MM.1S (cell line): Measurements from ENCODE around the gene GID8.

Experiments used
- DNase-seq: peaks from one replicate; pipeline ENCODE4 v3.0.0-alpha.2; 2015
- H2AFZ ChIP-seq: fragments of 300-600 bp; sonication (generic); 2 replicates; pipeline ENCODE4 v1.6.0; 2016; ENCODE audit warnings: antibody characterized with exemption, low read length
- H3F3A ChIP-seq: fragments of 300-600 bp; sonication (generic); 2 replicates; pipeline ENCODE4 v1.6.1; 2016; ENCODE audit warnings: mild to moderate bottlenecking, antibody characterized with exemption, low read length, moderate library complexity, mixed read lengths; ENCODE audit not compliant: insufficient read depth
- H3K27ac ChIP-seq: fragments of 300-600 bp; sonication (generic); 2 replicates; pipeline ENCODE4 v1.5.1; 2016; ENCODE audit warnings: mild to moderate bottlenecking, low read length
- H3K27me3 ChIP-seq: fragments of 300-600 bp; sonication (generic); replicated peaks from 2 replicates; pipeline ENCODE4 v1.6.0; 2016; ENCODE audit warnings: low read length; ENCODE audit not compliant: insufficient read depth
- H3K36me3 ChIP-seq: fragments of 300-600 bp; sonication (generic); replicated peaks from 2 replicates; pipeline ENCODE4 v1.6.1; 2016; ENCODE audit warnings: mild to moderate bottlenecking, low read length, mixed read lengths; ENCODE audit not compliant: insufficient read depth
- H3K4me1 ChIP-seq: fragments of 300-600 bp; sonication (generic); 2 replicates; pipeline ENCODE4 v1.6.1; 2016; ENCODE audit warnings: low read length, mixed read lengths
- H3K4me2 ChIP-seq: fragments of 300-600 bp; sonication (generic); 2 replicates; pipeline ENCODE4 v1.6.0; 2016; ENCODE audit warnings: low read depth, low read length
- H3K4me3 ChIP-seq: fragments of 300-600 bp; sonication (generic); 2 replicates; pipeline ENCODE4 v1.5.1; 2016; ENCODE audit warnings: low read length, mixed read lengths
- H3K79me2 ChIP-seq: fragments of 300-600 bp; sonication (generic); 2 replicates; pipeline ENCODE4 v1.6.1; 2016; ENCODE audit warnings: mixed run types, low read length, mixed read lengths
- H3K9ac ChIP-seq: fragments of 300-600 bp; sonication (generic); 2 replicates; pipeline ENCODE4 v1.6.1; 2016; ENCODE audit warnings: low read length, mixed read lengths
- H3K9me2 ChIP-seq: fragments of 300-600 bp; sonication (generic); replicated peaks from 2 replicates; pipeline ENCODE4 v1.6.1; 2016; ENCODE audit warnings: mild to moderate bottlenecking, low read length, mixed read lengths; ENCODE audit not compliant: insufficient read depth
- H3K9me3 ChIP-seq: fragments of 300-600 bp; sonication (generic); replicated peaks from 2 replicates; pipeline ENCODE4 v1.6.1; 2016; ENCODE audit warnings: mild to moderate bottlenecking, low read length, mixed read lengths; ENCODE audit not compliant: insufficient read depth
- H4K20me1 ChIP-seq: fragments of 300-600 bp; sonication (generic); 2 replicates; pipeline ENCODE4 v1.6.1; 2016; ENCODE audit warnings: mild to moderate bottlenecking, low read length, moderate library complexity, mixed read lengths; ENCODE audit not compliant: insufficient read depth
- CTCF ChIP-seq: fragments of 300-600 bp; sonication (generic); IDR thresholded peaks from 2 replicates; pipeline ENCODE4 v1.5.1; 2016; ENCODE audit warnings: antibody characterized with exemption, low read length, mixed read lengths
- EZH2 ChIP-seq: fragments of 300-600 bp; sonication (generic); optimal IDR thresholded peaks from 2 replicates; pipeline ENCODE3; 2017; ENCODE audit warnings: low read depth, mild to moderate bottlenecking, antibody characterized with exemption, low read length, mixed read lengths
- EZH2phosphoT487 ChIP-seq: fragments of 300-600 bp; sonication (generic); IDR thresholded peaks from 2 replicates; pipeline ENCODE4 v1.6.1; 2018; ENCODE audit warnings: antibody characterized with exemption, low read length

Gene GID8

GRCh38 chr20:62987114-62987513 lies 49.2 kb downstream of the GID8 start:
- no peaks in the 10 kb centered on the region for H3K9me3 ChIP-seq
- H4K20me1 ChIP-seq: no peaks in the 10 kb centered on the region
- H3F3A ChIP-seq: no peaks in the 10 kb centered on the region
- no peak overlapping the region for H3K4me3 ChIP-seq
- no peak for TF ChIP-seq EZH2
- TF ChIP-seq CTCF: no peak
- no peak for TF ChIP-seq EZH2phosphoT487
- H2AFZ ChIP-seq: no peak overlapping the region
- H3K79me2 ChIP-seq: no peaks in the 10 kb centered on the region
- no peak overlapping the region for H3K27ac ChIP-seq
- no peak overlapping the region for H3K9ac ChIP-seq
- peaks cover 85% of the 10 kb centered on the region for H3K27me3 ChIP-seq
- H3K4me1 ChIP-seq: 0 out of 2 replicates have a peak, but pooled peaks cover 6% of the 10 kb centered on the region
- H3K4me2 ChIP-seq: no peak overlapping the region
- DNase-seq: no peak
- H3K9me2 ChIP-seq: no peaks in the 10 kb centered on the region
- no peaks in the 10 kb centered on the region for H3K36me3 ChIP-seq

- Histone ChIP-seq H3K4me3 (peak overlapping the region; percentile 62), H3K9me2 (no peaks in the 10 kb centered on the region), H3F3A (no peaks in the 10 kb centered on the region), H3K36me3 (no peaks in the 10 kb centered on the region), H3K9ac (no peak overlapping the region; the same call in 1 of the 2 replicates), H3K27ac (no peak overlapping the region), H3K4me2 (peak overlapping the region; percentile 87), H3K27me3 (peaks cover 81% of the 10 kb centered on the region), H3K4me1 (0 out of 2 replicates have a peak, but pooled peaks cover 6% of the 10 kb centered on the region), H2AFZ (peak overlapping the region; percentile 58), H3K79me2 (no peaks in the 10 kb centered on the region), H3K9me3 (no peaks in the 10 kb centered on the region), H4K20me1 (no peaks in the 10 kb centered on the region)
- DNase-seq: no peak
- no peak for TF ChIP-seq EZH2
- no peak for TF ChIP-seq CTCF
- TF ChIP-seq EZH2phosphoT487: no peak
These were observed 51.3 kb downstream of the GID8 start for GRCh38 chr20:62989201-62989601.

- no peak overlapping the region for H2AFZ ChIP-seq
These were observed 52.4 kb downstream of the GID8 start for GRCh38 chr20:62990306-62990825.

More at GRCh38 chr20:62990306-62990825, 52.4 kb downstream of the GID8 start:
- no peak for DNase-seq
- no peak overlapping the region for H3K4me2 ChIP-seq
- H3K9me2 ChIP-seq: no peaks in the 10 kb centered on the region
- H3K4me1 ChIP-seq: 0 out of 2 replicates have a peak, but pooled peaks cover 6% of the 10 kb centered on the region
- no peak overlapping the region for H3K9ac ChIP-seq
- H3K27me3 ChIP-seq: peaks cover 86% of the 10 kb centered on the region
- H3K79me2 ChIP-seq: no peaks in the 10 kb centered on the region
- no peaks in the 10 kb centered on the region for H3K9me3 ChIP-seq
- H4K20me1 ChIP-seq: no peaks in the 10 kb centered on the region
- no peak overlapping the region for H3K27ac ChIP-seq
- H3K36me3 ChIP-seq: no peaks in the 10 kb centered on the region
- no peak overlapping the region for H3K4me3 ChIP-seq
- TF ChIP-seq EZH2: no peak
- TF ChIP-seq CTCF: no peak
- no peak for TF ChIP-seq EZH2phosphoT487
- H3F3A ChIP-seq: no peaks in the 10 kb centered on the region
